IPS DF 4.7 (cell line): Measurements from ENCODE around the gene IKBIP.
"Not testable (repeated sequence)": the region's sequence is repeated elsewhere in the genome, so short reads cannot be mapped to it uniquely, and the experiment has no call there.

Experiments
- DNase-seq: peaks from one replicate; pipeline ENCODE4 v3.0.0-alpha.2; 2013; ENCODE audit warnings: low spot score; ENCODE audit errors: extremely low read depth

Gene IKBIP

DNA sequence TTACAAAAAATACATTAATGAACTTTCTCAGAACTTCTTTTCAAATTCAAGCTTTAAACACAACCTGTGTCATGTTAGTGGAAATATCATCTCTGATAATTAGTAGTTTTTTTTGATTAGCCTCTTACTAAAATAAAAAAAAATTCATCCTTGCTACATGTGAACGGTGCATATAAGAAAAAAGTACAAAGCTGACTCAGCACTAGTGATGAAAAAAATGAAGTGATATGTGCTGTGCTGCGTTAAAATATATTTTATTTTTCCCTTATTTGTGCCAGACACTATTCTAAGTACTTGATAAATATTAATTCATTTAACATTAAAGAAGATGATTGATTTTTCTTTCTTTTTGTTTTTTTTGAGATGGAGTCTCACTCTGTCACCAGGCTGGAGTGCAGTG is 7.5 kb downstream of the IKBIP start:
- no peak for DNase-seq

DNA sequence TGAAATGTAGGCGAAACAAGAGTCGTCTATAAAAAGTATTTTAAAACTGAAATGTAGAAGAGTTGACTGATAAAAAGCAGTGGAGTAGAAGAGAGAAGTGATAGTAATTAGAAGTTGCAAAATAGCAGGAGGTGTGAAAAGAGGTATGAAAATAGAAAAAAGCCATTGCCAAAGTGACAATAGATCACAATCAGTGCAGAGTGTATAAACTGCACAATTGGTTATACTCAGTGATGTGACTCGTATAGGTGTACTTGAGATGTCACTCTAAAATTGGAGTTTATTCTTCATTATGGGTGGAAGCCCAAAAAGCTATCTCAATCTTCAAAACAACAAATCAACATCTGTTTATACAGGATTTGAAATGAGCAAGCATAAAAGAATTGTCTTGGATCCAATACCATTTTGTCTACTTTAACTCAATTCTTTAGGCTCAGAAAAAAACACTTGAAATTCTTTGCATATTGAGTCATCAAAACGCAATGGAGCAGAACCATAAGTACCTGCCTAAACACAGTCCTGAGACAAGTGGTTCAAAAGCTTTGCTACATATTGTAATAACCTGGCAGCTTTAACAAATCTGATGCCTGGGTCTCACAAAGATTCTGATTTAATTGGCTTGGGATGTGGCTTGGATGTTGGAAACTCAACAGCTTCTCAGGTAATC is 8.8 kb downstream of the IKBIP start:
- DNase-seq = no peak

DNA sequence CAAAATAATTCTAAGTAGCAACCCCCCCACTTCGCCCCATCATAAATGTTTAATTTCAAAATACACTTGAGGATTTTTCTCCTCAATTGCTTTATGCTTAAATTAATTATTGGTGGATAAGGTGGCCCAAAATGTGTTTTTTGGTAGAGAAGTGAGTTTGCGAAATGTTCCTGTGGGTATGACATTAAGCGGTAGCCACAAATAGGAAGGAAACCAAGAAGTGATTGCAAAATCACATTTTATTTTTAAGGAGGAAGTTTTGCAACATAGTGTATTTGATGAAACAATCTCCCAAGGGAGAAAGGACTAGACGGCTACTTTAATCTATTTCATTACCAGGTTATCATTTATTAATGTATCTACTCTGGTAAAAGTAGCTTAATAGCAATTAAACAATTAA is 25.6 kb downstream of the IKBIP start:
- no peak for DNase-seq

- DNase-seq = no peak
These were observed 31.8 kb downstream of the IKBIP start for GRCh38 chr12:98612696-98613334.

DNA sequence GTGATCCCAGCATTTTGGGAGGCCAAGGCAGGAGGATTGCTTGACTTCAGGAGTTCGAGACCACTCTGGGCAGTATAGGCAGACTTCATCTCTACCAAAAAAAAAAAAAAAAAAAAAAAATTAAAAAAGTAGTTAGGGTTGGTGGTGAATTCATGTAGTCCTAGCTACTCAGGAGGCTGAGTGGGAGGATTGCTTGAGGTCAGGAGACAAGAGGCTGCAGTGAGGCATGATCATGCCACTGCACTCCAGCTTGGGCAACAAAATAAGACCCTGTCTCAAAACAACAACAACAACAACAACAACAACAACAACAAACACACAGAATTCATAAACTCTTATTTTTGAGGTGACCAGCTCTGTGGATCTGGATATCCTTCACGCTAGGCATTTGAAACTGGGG is 34.0 kb downstream of the IKBIP start:
- no peak for DNase-seq

DNA sequence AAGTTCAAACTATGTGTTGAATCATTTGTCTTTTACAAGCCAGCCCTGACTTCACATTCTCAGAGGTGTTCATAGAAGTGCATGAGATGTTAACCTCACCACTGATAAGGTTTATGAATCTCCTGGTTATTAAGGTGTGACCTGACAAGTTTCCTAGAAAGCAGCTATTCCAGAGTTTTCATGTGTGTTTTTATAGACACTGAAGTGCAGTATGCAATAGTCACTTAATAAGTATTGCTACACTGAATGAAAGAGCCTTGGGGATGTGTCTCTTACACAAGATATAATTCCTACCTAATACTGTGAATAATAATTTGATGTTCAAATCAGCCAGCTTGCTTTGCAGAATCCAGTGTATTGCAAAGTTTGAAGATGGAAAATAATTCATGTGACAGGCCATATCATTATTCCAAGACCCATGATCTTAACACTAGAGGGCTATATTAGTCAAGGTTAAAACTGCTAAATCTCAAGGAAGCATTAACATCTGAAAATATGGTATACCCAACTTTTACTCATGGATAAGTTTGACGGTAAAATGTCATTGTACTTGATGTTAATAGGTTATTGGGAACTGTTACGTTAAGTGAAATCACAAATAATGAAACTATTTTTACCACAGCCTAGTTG is 38.1 kb downstream of the IKBIP start:
- no peak for DNase-seq

- DNase-seq = no peak
These were observed 42.7 kb downstream of the IKBIP start for GRCh38 chr12:98601924-98602323.

GRCh38 chr12:98597313-98597712 is 47.3 kb downstream of the IKBIP start:
- not testable (repeated sequence) for DNase-seq

DNA sequence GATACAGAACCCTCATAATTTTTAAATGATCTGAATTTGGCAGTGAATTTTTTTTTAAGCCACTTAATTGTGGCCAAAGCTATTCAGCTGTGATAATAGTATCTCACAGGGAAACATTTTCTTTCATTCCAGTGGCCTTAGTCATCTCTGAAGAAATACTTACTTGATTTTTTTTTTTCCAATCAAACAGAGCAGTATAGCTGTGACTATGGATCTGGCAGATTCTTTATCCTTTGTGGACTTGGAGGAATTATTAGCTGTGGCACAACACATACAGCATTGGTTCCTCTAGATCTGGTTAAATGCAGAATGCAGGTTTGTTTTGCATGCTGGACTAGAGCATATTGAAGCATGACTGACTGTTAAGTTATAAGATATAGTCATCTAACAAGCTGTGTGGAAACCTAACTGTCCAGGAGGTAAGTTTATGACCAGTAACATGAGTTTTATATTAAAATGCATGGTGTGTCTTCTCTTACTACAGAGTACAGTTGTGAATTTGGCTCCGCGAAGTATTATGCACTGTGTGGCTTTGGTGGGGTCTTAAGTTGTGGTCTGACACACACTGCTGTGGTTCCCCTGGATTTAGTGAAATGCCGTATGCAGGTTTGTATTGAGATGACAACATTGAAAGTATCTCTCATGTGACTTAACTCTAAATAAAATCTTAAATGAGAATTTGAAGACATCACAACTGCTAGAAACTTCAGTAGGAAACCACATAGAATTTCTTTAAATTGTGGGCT is 49.2 kb downstream of the IKBIP start:
- DNase-seq = no peak

DNA sequence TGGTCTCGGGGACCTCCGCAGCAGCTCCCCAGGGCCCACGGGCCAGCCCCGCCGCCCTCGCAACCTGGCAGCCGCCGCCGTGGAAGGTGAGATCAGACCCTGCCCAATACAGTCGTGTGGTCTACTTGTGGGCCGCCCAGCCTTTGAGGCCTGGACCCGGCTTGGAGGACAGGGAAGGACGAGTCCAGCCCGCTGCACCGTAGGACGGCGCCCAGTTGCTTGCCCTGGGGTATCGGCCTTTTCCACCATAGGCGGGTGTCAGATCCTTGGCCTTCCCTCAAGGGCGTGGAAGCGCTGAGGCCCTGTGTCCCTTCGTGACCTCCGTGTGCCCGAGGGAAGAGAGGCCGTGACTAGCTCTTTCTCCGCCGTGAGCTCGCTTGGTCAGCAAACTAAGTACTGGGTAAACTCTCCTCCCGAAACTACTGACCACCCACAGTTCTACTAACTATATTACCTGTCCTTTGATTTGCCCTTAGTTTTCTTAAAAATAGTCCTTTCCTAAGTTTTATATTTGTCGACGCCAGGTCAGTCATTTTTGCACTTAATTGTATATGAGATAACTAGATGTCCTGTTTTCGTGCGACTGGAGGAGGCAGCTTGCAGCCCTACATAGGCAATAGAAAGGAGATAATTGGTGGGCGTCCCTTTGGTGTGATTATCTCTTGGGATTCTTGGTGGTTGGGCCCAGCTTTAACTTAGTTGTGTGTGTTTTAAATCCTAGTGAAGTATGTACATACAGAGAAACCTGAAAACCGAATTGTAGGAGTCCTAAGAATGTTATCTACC is 50.3 kb downstream of the IKBIP start:
- no peak for DNase-seq

DNA sequence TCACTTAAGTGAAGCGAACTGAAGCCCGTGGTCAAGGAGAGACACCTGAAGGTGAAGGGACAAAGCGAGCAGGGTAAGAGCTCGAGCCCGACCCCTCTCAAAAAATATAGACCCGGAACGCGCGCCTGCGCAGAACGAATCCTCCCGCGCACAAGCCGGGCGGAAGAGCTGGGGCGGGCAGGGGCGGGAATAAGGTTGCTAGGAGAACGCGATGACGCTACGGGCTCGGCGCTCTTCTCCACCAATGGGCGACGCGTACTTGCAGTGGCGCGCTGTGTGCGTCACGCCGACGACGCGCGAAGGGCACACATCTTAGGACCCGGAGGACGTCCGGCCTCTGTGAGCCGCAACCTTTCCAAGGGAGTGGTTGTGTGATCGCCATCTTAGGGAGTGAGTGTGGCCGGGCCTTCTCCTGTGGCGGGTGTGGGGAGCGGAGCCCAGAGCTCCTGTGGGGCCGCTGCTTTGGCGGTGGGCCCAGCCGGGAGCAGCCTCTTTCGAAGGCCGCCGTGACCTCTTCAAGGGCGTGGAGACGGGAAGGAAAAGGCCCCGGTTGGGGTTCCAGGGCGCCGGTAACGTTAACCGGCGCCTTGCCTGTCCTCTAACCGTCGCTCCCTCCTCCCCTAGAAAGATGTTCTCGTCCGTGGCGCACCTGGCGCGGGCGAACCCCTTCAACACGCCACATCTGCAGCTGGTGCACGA is 51.1 kb downstream of the IKBIP start, which contains the start of gene SLC25A3:
Gene SLC25A3 (plus strand): TSS at position 336 of the 699 bp plus-strand sequence. CDS start 293 bp downstream, at position 629.
- peak; percentile 78 for DNase-seq

- no peak for DNase-seq
These were observed 51.7 kb downstream of the IKBIP start for GRCh38 chr12:98592825-98593322.

- no peak for DNase-seq
These were observed 53.4 kb downstream of the IKBIP start for GRCh38 chr12:98591209-98591608.

DNA sequence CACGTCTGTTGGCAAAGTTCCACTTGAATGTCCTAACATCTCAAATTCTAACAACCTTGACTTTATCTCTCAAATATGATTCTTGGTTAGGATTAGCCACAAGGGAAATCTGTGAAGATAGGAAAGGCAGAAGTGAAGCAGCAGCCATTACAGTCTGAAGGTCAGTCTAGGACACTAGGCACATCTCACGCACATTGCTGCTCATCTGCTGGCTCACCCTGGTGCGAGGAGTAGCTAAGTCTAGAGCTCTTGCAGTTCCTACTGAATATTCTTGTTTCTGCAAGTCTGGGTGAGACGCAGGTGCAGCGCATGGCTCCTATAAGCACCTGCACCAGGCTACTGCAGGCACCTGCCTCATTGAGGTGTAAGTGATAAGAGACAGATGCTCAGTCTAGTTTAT is 57.5 kb downstream of the IKBIP start:
- DNase-seq = no peak

GRCh38 chr12:98582093-98582492 is 62.5 kb downstream of the IKBIP start:
- DNase-seq = no peak

DNA sequence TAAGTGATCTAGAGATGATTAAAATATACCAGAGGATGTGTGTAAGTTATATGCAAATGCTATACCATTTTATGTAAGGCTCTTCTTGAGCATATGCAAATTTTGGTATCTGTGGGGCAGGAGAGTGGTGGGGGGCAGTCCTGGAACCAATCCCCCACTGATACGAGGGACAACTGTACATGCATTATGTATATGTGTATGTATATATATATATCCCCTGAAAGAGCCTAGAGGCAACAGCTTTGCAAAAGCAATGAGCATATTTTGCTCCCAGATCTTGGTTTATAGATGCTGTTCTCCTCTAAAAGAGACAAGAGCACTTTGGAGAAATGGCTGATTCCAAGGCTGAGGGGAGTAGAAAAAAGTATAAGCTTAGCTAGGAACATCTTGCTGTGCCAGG is 63.5 kb downstream of the IKBIP start:
- no peak for DNase-seq

- no peak for DNase-seq
These were observed 63.9 kb downstream of the IKBIP start for GRCh38 chr12:98580695-98581094.

- no peak for DNase-seq
These were observed 64.8 kb downstream of the IKBIP start for GRCh38 chr12:98579835-98580234.

- DNase-seq = no peak
These were observed 65.2 kb downstream of the IKBIP start for GRCh38 chr12:98579347-98579746.

DNA sequence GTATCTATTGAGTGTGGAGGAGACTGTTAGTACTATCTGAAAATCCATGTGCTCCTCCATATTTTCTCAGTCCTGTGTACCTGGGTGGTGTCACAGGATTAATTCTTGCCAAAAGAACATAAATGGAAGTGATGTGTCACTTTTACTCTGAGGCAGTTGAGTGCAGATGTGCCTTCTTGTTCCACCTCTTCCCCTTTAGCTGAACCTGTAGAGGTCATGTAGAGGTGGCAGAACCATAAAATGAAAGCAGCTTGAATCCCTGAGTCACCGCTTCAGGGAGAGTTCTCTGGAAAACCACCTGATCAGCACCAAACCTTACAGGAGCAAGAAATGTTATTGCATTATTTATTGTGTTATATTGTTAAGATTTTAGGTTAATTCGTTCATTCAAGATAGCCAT is 65.8 kb downstream of the IKBIP start:
- no peak for DNase-seq
